ENCODE results near the gene NRM. TPM values are rescaled to one million over a fixed set of nuclear protein-coding genes. Genes with fewer than 3 reads are reported as not detected.
"Not testable (repeated sequence)": the region's sequence is repeated elsewhere in the genome, so short reads cannot be mapped to it uniquely, and the experiment has no call there.

Gene NRM
- total RNA-seq, 1 experiment from 2014 or later, result 5.3 TPM

DNA sequence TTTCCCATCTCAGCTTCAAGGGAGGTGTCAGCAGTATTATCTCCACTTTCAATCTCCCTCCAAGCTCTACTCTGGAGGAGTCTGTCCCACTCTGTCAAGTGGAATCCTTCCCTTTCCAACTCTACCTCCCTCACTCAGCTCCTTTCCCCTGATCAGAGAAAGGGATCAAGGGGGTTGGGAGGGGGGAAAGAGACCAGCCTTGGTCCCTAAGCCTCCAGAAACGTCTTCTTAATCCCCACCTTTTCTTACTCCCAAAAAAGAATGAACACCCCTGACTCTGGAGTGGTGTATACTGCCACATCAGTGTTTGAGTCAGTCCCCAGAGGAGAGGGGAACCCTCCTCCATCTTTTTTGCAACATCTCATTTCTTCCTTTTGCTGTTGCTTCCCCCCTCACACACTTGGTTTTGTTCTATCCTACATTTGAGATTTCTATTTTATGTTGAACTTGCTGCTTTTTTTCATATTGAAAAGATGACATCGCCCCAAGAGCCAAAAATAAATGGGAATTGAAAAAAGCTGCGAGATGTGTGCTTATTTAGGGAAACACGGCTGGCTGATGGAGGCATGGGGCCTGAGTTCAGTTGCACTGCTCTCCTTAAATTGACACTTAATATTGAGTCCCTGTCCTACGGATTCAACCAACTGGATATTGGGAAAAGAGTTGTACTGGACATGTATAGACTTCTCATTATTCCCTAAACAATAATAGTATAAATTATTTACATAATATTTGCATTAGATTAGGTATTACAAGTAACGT lies 34.3 kb upstream of the NRM start:
- TF ChIP-seq, protein P1, sequence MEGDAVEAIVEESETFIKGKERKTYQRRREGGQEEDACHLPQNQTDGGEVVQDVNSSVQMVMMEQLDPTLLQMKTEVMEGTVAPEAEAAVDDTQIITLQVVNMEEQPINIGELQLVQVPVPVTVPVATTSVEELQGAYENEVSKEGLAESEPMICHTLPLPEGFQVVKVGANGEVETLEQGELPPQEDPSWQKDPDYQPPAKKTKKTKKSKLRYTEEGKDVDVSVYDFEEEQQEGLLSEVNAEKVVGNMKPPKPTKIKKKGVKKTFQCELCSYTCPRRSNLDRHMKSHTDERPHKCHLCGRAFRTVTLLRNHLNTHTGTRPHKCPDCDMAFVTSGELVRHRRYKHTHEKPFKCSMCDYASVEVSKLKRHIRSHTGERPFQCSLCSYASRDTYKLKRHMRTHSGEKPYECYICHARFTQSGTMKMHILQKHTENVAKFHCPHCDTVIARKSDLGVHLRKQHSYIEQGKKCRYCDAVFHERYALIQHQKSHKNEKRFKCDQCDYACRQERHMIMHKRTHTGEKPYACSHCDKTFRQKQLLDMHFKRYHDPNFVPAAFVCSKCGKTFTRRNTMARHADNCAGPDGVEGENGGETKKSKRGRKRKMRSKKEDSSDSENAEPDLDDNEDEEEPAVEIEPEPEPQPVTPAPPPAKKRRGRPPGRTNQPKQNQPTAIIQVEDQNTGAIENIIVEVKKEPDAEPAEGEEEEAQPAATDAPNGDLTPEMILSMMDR (IDR thresholded peaks at IDR 0.05; ENCODE audit: unreplicated experiment), result no peak
- BruUV-seq (replicated peaks), result no TSS peak
- Mint-ChIP-seq H3K4me3 (ENCODE audit: unreplicated experiment) (no peak overlapping the region), H3K4me1 (ENCODE audit: insufficient read depth, unreplicated experiment) (peaks cover 32% of the 10 kb centered on the region), H3K9me3 (ENCODE audit: unreplicated experiment) (no peaks in the 10 kb centered on the region), H3K36me3 (ENCODE audit: insufficient read depth, unreplicated experiment) (peaks cover 77% of the 10 kb centered on the region), H3K27me3 (ENCODE audit: insufficient read depth, unreplicated experiment) (no peaks in the 10 kb centered on the region), H3K27ac (ENCODE audit: low read depth, unreplicated experiment) (no peak overlapping the region)
- intact Hi-C loops (cut with micrococcal nuclease), result loop anchor here (5.0 kb wide), 2 partner anchors 183 to 243 kb away; no protein-coding TSS in a partner anchor
- ChIA-PET CTCF (interaction anchor here (0.7 to 20.7 kb wide), 5 partner anchors 14 to 242 kb away, joined by 4 to 537 read pairs (median 7); partner anchors contain the start of gene DHX16), POLR2A (interaction anchor here (0.7 to 13.6 kb wide), 11 partner anchors 14 to 362 kb away, joined by 3 to 477 read pairs (median 8); partner anchors contain the start of genes DHX16, MRPS18B, NRM and PPP1R10)
- no peak for DNase-seq (ENCODE audit: unreplicated experiment)

DNA sequence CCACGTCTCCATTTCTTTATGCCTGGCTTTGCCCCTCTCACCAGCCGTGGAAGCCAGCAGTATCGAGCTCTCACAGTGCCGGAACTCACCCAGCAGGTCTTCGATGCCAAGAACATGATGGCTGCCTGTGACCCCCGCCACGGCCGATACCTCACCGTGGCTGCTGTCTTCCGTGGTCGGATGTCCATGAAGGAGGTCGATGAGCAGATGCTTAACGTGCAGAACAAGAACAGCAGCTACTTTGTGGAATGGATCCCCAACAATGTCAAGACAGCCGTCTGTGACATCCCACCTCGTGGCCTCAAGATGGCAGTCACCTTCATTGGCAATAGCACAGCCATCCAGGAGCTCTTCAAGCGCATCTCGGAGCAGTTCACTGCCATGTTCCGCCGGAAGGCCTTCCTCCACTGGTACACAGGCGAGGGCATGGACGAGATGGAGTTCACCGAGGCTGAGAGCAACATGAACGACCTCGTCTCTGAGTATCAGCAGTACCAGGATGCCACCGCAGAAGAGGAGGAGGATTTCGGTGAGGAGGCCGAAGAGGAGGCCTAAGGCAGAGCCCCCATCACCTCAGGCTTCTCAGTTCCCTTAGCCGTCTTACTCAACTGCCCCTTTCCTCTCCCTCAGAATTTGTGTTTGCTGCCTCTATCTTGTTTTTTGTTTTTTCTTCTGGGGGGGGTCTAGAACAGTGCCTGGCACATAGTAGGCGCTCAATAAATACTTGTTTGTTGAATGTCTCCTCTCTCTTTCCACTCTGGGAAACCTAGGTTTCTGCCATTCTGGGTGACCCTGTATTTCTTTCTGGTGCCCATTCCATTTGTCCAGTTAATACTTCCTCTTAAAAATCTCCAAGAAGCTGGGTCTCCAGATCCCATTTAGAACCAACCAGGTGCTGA lies 33.3 kb upstream of the NRM start:
- H3K9me3 Mint-ChIP-seq (ENCODE audit: unreplicated experiment); H3K27me3 Mint-ChIP-seq (ENCODE audit: insufficient read depth, unreplicated experiment); DNase-seq (ENCODE audit: unreplicated experiment): not testable (repeated sequence)
- H3K27ac Mint-ChIP-seq (ENCODE audit: low read depth, unreplicated experiment), result peak overlapping the region; percentile 5
- H3K4me1 Mint-ChIP-seq (ENCODE audit: insufficient read depth, unreplicated experiment), result peaks cover 41% of the 10 kb centered on the region
- CTCF ChIA-PET, result interaction anchor here (0.7 to 20.7 kb wide), 10 partner anchors 9 to 241 kb away, joined by 3 to 537 read pairs (median 6); partner anchors contain the start of genes DHX16 and NRM
- intact Hi-C loops (cut with micrococcal nuclease), result loop anchor here (5.0 kb wide), 2 partner anchors 182 to 242 kb away; no protein-coding TSS in a partner anchor
- peak overlapping the region; percentile 86 for H3K4me3 Mint-ChIP-seq (ENCODE audit: unreplicated experiment)
- H3K36me3 Mint-ChIP-seq (ENCODE audit: insufficient read depth, unreplicated experiment), result peaks cover 80% of the 10 kb centered on the region
- TSS peak; percentile 11 for BruUV-seq (replicated peaks)
- POLR2A ChIA-PET, result interaction anchor here (0.7 to 13.6 kb wide), 11 partner anchors 13 to 363 kb away, joined by 3 to 477 read pairs (median 8); partner anchors contain the start of genes DHX16, MRPS18B, NRM and PPP1R10

DNA sequence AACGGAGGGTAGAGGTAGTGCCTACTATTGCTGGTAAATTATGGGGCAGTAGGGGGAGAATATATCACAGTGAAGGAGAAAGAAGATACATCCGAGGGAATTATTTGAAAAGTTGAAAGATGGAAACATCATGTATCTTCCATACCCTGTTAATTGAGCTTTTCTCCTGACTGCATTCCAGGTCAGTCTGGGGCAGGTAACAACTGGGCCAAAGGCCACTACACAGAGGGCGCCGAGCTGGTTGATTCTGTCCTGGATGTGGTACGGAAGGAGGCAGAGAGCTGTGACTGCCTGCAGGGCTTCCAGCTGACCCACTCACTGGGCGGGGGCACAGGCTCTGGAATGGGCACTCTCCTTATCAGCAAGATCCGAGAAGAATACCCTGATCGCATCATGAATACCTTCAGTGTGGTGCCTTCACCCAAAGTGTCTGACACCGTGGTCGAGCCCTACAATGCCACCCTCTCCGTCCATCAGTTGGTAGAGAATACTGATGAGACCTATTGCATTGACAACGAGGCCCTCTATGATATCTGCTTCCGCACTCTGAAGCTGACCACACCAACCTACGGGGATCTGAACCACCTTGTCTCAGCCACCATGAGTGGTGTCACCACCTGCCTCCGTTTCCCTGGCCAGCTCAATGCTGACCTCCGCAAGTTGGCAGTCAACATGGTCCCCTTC lies 32.5 kb upstream of the NRM start:
- intact Hi-C loops (cut with micrococcal nuclease), result loop anchor here (5.0 kb wide), 2 partner anchors 181 to 241 kb away; no protein-coding TSS in a partner anchor
- Mint-ChIP-seq H3K4me1 (ENCODE audit: insufficient read depth, unreplicated experiment) (peaks cover 42% of the 10 kb centered on the region), H3K36me3 (ENCODE audit: insufficient read depth, unreplicated experiment) (peaks cover 72% of the 10 kb centered on the region), H3K4me3 (ENCODE audit: unreplicated experiment) (peak overlapping the region; percentile 86)
- H3K27me3 Mint-ChIP-seq (ENCODE audit: insufficient read depth, unreplicated experiment); H3K27ac Mint-ChIP-seq (ENCODE audit: low read depth, unreplicated experiment); DNase-seq (ENCODE audit: unreplicated experiment); BruUV-seq (replicated peaks); H3K9me3 Mint-ChIP-seq (ENCODE audit: unreplicated experiment): not testable (repeated sequence)
- ChIA-PET POLR2A (interaction anchor here (0.6 to 13.6 kb wide), 16 partner anchors 7 to 170 kb away, joined by 3 to 477 read pairs (median 6); partner anchors contain the start of genes ATAT1, DHX16, MRPS18B and NRM), CTCF (interaction anchor here (0.5 to 20.7 kb wide), 19 partner anchors 10 to 364 kb away, joined by 3 to 537 read pairs (median 6); partner anchors contain the start of genes DHX16 and NRM)

DNA sequence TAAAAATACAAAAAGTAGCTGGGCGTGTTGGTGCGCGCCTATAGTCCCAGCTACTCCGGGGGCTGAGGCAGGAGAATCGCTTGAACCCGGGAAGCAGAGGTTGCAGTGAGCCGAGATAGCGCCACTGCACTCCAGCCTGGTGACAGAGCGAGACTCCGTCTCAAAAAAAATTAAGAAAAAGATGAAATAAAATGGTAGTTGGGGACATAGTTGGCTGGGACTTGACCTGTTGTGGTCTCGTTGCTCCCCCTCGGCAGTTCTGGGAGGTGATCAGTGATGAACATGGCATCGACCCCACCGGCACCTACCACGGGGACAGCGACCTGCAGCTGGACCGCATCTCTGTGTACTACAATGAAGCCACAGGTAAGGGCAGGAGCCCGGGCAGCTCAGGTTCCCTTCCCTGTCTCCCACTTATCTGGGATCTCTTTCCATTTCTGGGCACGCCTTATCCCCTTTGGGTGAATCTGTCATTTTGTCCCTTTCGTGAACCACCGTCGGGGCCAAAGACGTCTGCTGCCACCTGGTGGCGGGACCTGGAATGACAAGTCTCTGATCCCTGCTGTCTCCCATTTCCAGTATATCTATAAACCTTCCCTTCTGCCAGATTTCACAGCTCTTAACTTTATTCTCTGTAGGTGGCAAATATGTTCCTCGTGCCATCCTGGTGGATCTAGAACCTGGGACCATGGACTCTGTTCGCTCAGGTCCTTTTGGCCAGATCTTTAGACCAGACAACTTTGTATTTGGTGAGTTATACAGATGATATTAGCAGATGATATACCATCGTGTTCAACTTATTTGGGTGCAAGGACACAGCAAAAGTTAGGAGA lies 31.7 kb upstream of the NRM start:
- peaks cover 45% of the 10 kb centered on the region for H3K4me1 Mint-ChIP-seq (ENCODE audit: insufficient read depth, unreplicated experiment)
- TF ChIP-seq, protein P1 (IDR thresholded peaks at IDR 0.05; ENCODE audit: unreplicated experiment), result peak; percentile 97
- H3K27ac Mint-ChIP-seq (ENCODE audit: low read depth, unreplicated experiment), result no peak overlapping the region
- POLR2A ChIA-PET, result interaction anchor here (0.6 to 13.6 kb wide), 19 partner anchors 8 to 392 kb away, joined by 3 to 477 read pairs (median 5); partner anchors contain the start of genes ATAT1, DHX16, MRPS18B and NRM
- no TSS peak for BruUV-seq (replicated peaks)
- peak overlapping the region; percentile 86 for H3K4me3 Mint-ChIP-seq (ENCODE audit: unreplicated experiment)
- CTCF ChIA-PET, result interaction anchor here (0.6 to 20.7 kb wide), 25 partner anchors 11 to 894 kb away, joined by 3 to 537 read pairs (median 6); partner anchors contain the start of genes DHX16 and NRM
- H3K36me3 Mint-ChIP-seq (ENCODE audit: insufficient read depth, unreplicated experiment), result peaks cover 64% of the 10 kb centered on the region
- no peaks in the 10 kb centered on the region for H3K27me3 Mint-ChIP-seq (ENCODE audit: insufficient read depth, unreplicated experiment)
- intact Hi-C loops (cut with micrococcal nuclease), result loop anchor here (1.0 to 5.0 kb wide), 3 partner anchors 43 to 240 kb away; no protein-coding TSS in a partner anchor
- H3K9me3 Mint-ChIP-seq (ENCODE audit: unreplicated experiment), result no peaks in the 10 kb centered on the region
- DNase-seq (ENCODE audit: unreplicated experiment), result peak; percentile 86

DNA sequence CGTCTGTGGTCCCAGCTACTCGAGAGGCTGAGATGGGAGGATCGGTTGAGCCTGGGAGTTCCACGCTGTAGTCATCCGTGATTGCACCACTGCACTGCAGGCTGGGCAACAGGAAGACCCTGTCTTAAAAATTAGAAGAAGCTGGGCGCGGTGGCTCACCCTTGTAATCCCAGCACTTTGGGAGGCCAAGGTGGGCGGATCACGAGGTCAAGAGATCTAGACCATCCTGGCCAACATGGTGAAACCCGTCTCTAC lies 31.2 kb upstream of the NRM start:
- CTCF ChIA-PET, result interaction anchor here (0.6 to 20.7 kb wide), 24 partner anchors 12 to 895 kb away, joined by 3 to 537 read pairs (median 6); partner anchors contain the start of genes DHX16 and NRM
- Mint-ChIP-seq H3K4me1 (ENCODE audit: insufficient read depth, unreplicated experiment) (peaks cover 47% of the 10 kb centered on the region), H3K36me3 (ENCODE audit: insufficient read depth, unreplicated experiment) (peaks cover 60% of the 10 kb centered on the region), H3K4me3 (ENCODE audit: unreplicated experiment) (peak overlapping the region; percentile 86)
- not testable (repeated sequence) for H3K27ac Mint-ChIP-seq (ENCODE audit: low read depth, unreplicated experiment); H3K27me3 Mint-ChIP-seq (ENCODE audit: insufficient read depth, unreplicated experiment); H3K9me3 Mint-ChIP-seq (ENCODE audit: unreplicated experiment); BruUV-seq (replicated peaks)
- intact Hi-C loops (cut with micrococcal nuclease), result loop anchor here (1.0 to 5.0 kb wide), 3 partner anchors 43 to 240 kb away; no protein-coding TSS in a partner anchor
- peak; percentile 22 for DNase-seq (ENCODE audit: unreplicated experiment)
- POLR2A ChIA-PET, result interaction anchor here (0.7 to 13.6 kb wide), 17 partner anchors 9 to 392 kb away, joined by 3 to 477 read pairs (median 6); partner anchors contain the start of genes ATAT1, DDR1, DHX16 and MRPS18B

Measured in MCF 10A (cell line).